Measurements from ENCODE around the gene ZNF571. TPM values are rescaled to one million over a fixed set of nuclear protein-coding genes. Genes with fewer than 3 reads are reported as not detected.

The ZNF571 gene
- total RNA-seq, 2 experiments from 2014 or later: 1.3 to 4.2 TPM

DNA sequence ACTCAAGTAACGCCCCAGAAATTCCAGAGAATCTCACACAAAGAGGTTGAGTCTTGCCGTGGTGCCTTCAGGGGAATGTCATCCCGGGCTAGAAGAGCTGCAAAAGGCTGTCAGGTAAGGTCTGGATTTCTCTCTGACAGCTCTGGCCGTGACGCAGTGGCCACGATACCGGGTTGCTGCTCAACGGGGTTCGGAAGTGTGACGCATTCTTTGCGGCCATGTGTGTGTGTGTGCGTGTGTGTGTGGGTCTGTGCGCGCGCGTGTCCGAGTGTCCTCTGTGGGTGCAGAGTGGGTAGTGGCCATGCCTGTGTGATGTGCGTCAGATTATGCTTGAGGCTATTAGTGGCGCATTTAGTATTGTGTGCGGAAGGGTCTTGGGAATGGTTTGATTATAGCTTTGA is 390 bp upstream of the ZNF571 start:
- no TSS peak for BruUV-seq (replicated peaks)

GRCh38 chr19:37593996-37594303 is 642 bp downstream of the ZNF571 start:
- ChIA-PET CTCF (ENCODE audit: unreplicated experiment) (no interaction called here), POLR2A (no interaction called here)
- Histone ChIP-seq H3K79me2 (ENCODE audit: insufficient read depth, low read depth, low read length) (no peaks in the 10 kb centered on the region), H2AFZ (ENCODE audit: low read length) (peak overlapping the region; percentile 71; the same call in 1 of the 2 replicates), H3K36me3 (ENCODE audit: insufficient read depth, low read length) (no peaks in the 10 kb centered on the region), H4K20me1 (ENCODE audit: insufficient read depth, low read length) (no peaks in the 10 kb centered on the region), H3K9me2 (ENCODE audit: insufficient read depth, low read length) (no peaks in the 10 kb centered on the region), H3K4me2 (ENCODE audit: low read length) (peak overlapping the region; percentile 70), H3K4me3 (ENCODE audit: low read depth, low read length, poor library complexity, severe bottlenecking) (peak overlapping the region; percentile 75), H3K27ac (ENCODE audit: low read depth, low read length, poor library complexity, severe bottlenecking) (no peak overlapping the region), H3K9me3 (ENCODE audit: low read length) (0 out of 2 replicates have a peak, but pooled peaks cover 4% of the 10 kb centered on the region), H3K4me1 (ENCODE audit: insufficient read depth, low read length, poor library complexity, severe bottlenecking) (peaks cover 3% of the 10 kb centered on the region)
- no peak for TF ChIP-seq EZH2phosphoT487 (IDR thresholded peaks at IDR 0.05; ENCODE audit: borderline replicate concordance, low read depth, low read length)
- TF ChIP-seq CTCF (conservative IDR thresholded peaks at IDR 0.05; ENCODE audit: low read length): no peak
- BruUV-seq (replicated peaks): no TSS peak
- DNase-seq (ENCODE audit: low spot score): peak; percentile 33
- intact Hi-C loops (cut with micrococcal nuclease; ENCODE audit: unreplicated experiment): loop anchor here (5.0 kb wide), 1 partner anchor 127 kb away; the partner anchor contains the start of genes ZNF569 and ZNF570

More for the DNA sequence above, 390 bp upstream of the ZNF571 start:
- peaks cover 3% of the 10 kb centered on the region for H3K4me1 ChIP-seq (ENCODE audit: insufficient read depth, low read length, poor library complexity, severe bottlenecking)
- intact Hi-C loops (cut with micrococcal nuclease; ENCODE audit: unreplicated experiment): loop anchor here (5.0 kb wide), 1 partner anchor 128 kb away; the partner anchor contains the start of genes ZNF569 and ZNF570
- H4K20me1 ChIP-seq (ENCODE audit: insufficient read depth, low read length): no peaks in the 10 kb centered on the region
- DNase-seq (ENCODE audit: low spot score): no peak
- H3K4me3 ChIP-seq (ENCODE audit: low read depth, low read length, poor library complexity, severe bottlenecking): peak overlapping the region; percentile 75
- 0 out of 2 replicates have a peak, but pooled peaks cover 4% of the 10 kb centered on the region for H3K9me3 ChIP-seq (ENCODE audit: low read length)
- no peaks in the 10 kb centered on the region for H3K9me2 ChIP-seq (ENCODE audit: insufficient read depth, low read length)
- POLR2A ChIA-PET: interaction anchor here (0.6 kb wide), 1 partner anchor 250 kb away, joined by 3 read pairs; no protein-coding TSS in a partner anchor
- no peak for TF ChIP-seq CTCF (conservative IDR thresholded peaks at IDR 0.05; ENCODE audit: low read length)
- no peak for TF ChIP-seq EZH2phosphoT487 (IDR thresholded peaks at IDR 0.05; ENCODE audit: borderline replicate concordance, low read depth, low read length)
- no peaks in the 10 kb centered on the region for H3K79me2 ChIP-seq (ENCODE audit: insufficient read depth, low read depth, low read length)
- CTCF ChIA-PET (ENCODE audit: unreplicated experiment): no interaction called here
- H3K36me3 ChIP-seq (ENCODE audit: insufficient read depth, low read length): no peaks in the 10 kb centered on the region
- peak overlapping the region; percentile 70 for H3K4me2 ChIP-seq (ENCODE audit: low read length)
- H2AFZ ChIP-seq (ENCODE audit: low read length): peak overlapping the region; percentile 71
- no peak overlapping the region for H3K27ac ChIP-seq (ENCODE audit: low read depth, low read length, poor library complexity, severe bottlenecking)

GRCh38 chr19:37583340-37583739 is 11.3 kb downstream of the ZNF571 start:
- Histone ChIP-seq H3K9me3 (ENCODE audit: low read length) (peaks cover 12% of the 10 kb centered on the region; the same call in 1 of the 2 replicates), H4K20me1 (ENCODE audit: insufficient read depth, low read length) (no peaks in the 10 kb centered on the region)

More at GRCh38 chr19:37583340-37583739, 11.3 kb downstream of the ZNF571 start:
- BruUV-seq (replicated peaks): no TSS peak
- Histone ChIP-seq H2AFZ (ENCODE audit: low read length) (no peak overlapping the region), H3K4me3 (ENCODE audit: low read depth, low read length, poor library complexity, severe bottlenecking) (no peak overlapping the region), H3K4me1 (ENCODE audit: insufficient read depth, low read length, poor library complexity, severe bottlenecking) (no peaks in the 10 kb centered on the region), H3K36me3 (ENCODE audit: insufficient read depth, low read length) (no peaks in the 10 kb centered on the region; the same call in 1 of the 2 replicates), H3K9me2 (ENCODE audit: insufficient read depth, low read length) (no peaks in the 10 kb centered on the region), H3K79me2 (ENCODE audit: insufficient read depth, low read depth, low read length) (no peaks in the 10 kb centered on the region), H3K4me2 (ENCODE audit: low read length) (no peak overlapping the region), H3K27ac (ENCODE audit: low read depth, low read length, poor library complexity, severe bottlenecking) (no peak overlapping the region)
- ChIA-PET CTCF (ENCODE audit: unreplicated experiment) (no interaction called here), POLR2A (no interaction called here)
- DNase-seq (ENCODE audit: low spot score): peak; percentile 13
- TF ChIP-seq EZH2phosphoT487 (IDR thresholded peaks at IDR 0.05; ENCODE audit: borderline replicate concordance, low read depth, low read length) (no peak), CTCF (conservative IDR thresholded peaks at IDR 0.05; ENCODE audit: low read length) (peak; percentile 63)
- intact Hi-C loops (cut with micrococcal nuclease; ENCODE audit: unreplicated experiment): no loop called here

Data from OCI-LY7 (cell line).